GM19193 (cell line): Measurements from ENCODE around the gene NDUFAF3.

Source experiments
- POLR2A ChIP-seq: IDR thresholded peaks from 4 replicates; pipeline ENCODE4 v1.6.1; 2011; ENCODE audit not compliant: insufficient read depth, insufficient read length; ENCODE audit errors: extremely low read depth

NDUFAF3 gene

DNA sequence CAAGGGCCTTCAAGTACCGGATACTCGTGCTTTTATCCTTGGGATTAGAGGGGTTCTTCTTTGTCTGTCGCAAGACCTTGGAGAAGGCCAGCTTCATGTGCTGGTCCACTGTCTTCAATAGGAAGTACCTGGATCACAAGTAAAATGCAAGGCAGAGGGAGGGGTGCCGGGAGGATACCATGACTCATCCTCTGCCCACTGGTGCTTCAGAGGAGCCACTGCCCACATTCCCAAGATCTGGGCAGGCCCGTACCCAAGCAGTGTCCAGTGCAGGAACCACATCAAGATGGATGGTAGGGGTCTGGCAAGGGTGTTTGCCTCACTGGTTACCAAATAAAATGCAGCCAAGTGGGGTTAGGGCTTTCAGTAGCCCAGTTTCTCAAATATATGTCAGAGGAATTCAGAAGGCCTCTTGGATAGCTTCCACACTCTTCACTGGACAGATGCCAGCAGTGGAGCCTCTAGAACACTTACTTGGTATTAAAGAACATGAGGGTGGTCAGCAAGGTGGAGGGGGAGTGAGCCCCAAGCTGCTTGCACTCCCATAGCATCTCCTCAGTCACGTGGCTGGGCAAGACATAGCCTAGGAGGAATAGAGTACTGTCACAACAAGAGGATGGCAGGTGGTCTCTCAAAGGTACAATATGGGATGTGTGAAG lies 10.9 kb downstream of the NDUFAF3 start:
- no peak for TF ChIP-seq POLR2A

DNA sequence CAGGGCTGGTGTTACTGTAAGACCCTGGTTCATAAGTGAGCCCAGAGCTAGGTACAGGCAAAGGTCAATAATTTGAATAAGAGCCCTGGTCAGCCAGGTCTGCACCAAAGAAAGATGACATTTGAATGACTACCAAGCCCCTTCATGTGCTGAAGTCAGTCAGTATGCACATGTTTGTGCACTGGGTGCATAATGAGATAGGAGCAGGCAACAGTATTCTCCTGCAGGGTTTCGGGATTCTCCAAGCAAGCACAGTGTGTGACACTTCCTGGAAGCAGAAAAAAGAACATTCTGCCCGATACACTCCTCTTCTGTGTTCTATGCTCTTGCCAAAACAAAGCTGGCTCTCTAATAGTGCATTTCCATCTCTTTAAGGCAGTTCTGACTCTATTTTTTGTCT lies 12.7 kb downstream of the NDUFAF3 start:
- TF ChIP-seq POLR2A = no peak

DNA sequence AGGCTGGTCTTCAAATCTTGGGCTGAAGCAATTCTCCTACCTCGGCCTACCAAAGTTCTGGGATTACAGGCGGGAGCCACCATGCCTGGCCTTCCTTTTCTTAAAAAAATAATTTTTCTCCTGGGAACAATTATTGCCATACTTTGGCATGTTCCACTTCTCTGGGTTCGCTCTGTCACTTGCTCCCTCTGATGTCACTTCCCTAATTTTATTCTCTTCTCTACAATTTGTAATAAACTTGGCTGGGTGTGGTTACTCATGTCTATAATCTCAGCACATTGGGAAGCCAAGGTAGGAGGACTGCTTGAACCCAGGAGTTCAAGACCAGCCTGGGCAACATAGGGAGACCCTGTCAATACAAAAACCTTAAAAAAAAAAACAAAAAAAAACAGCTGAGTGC lies 13.4 kb downstream of the NDUFAF3 start:
- TF ChIP-seq POLR2A = no peak

DNA sequence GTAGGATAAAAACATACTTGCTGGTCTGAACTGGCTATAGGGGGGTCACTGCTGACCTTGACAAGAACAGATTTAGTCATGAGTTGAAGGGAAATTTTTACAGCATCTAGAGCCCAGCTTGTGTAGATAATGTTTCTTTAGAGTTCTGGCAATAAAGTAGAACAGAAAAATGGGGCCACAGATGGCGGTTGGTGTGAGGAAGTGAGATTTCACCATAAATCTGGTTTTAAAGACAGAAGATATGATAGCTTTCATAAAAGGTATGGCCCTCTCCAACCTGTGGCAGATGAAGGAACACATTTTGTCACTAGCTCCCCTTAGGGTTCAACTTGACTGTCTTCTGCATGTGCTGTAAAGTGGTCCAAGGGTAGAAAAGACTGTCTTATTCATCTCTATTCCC lies 31.6 kb downstream of the NDUFAF3 start:
- TF ChIP-seq POLR2A = no peak

DNA sequence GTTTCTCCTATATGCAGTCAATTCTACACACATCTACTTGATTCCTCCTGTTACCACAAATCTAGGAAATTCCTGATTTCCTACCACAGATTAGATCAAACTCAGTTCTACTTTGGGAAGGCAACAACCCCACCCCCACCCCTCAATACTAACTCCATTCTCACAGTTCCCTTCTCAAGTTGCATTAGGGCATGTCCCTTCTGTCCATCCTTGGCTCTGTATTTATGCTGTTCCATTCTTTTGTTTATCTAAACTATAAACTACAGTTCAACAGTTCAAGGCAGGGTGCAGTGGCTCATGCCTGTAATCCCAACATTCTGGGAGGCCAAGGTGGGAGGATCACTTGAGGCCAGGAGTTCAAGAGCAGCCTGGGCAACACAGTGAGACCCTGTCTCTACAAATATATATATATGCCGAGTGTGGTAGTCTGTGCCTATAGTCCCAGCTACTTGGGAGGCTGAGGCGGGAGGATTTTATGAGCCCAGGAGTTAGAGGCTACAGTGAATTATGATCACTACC lies 32.5 kb downstream of the NDUFAF3 start:
- no peak for TF ChIP-seq POLR2A

DNA sequence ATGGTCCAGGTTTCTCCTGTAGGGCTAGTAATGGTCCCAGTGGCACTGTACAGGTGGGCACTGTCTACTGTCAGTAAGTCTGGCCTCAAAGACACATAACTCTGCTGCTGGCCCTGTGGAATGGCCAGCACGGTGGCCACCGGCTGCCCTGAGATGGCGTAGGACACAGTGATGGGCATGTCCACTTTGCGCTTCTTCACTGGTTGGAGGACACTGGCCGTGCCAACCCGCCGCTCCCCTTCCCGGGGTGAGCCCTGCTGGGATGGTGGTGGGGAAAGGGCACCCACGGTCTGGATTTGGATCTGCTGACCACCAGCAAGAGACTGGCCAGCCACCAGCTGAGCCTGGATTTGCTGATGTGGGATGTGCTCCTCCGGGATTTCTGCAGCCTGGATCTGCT lies 35.3 kb downstream of the NDUFAF3 start:
- no peak for TF ChIP-seq POLR2A

DNA sequence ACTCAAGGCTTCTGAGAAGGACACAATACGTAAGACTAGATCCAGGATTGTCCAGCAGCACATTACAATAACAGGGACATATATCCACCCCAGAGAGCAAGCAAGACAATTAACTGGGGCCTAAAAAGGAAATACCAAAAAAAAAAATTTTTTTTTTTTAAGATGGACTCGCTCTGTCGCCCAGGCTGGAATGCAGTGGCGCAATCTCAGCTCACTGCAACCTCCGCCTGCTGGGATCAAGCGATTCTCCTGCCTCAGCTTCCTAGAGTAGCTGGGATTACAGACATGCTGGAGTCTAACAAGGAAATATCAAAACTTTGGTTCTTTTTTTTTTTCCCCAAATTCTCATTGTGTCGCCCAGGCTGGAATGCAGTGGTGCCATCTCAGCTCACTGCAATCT lies 36.1 kb downstream of the NDUFAF3 start:
- TF ChIP-seq POLR2A = no peak
